Measurements from ENCODE around the gene PIK3C3.
A peak's percentile ranks its signal among the peaks of the same experiment; 100 is the strongest.

The PIK3C3 gene

DNA sequence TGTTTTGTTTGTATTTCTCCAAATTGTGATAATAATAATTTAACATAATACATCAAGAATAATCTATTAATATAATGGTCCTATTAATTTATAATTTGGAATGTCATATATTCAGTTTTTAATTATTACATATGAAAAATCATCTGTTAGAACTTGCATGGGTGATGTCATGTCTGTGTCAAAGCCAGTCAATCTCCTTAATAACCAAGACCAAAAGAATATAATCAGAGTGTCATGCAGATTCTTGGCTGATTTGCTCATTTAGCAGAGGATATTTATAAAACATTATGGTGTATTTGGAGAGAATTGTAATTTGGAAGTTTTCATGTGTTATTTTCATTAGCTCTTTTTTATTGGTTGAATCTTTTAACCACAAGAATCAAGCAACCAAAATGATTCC lies 96.4 kb downstream of the PIK3C3 start:
- DNase-seq (ENCODE audit: low spot score): no peak
- Histone ChIP-seq H3K36me3 (ENCODE audit: low read depth) (peaks cover 52% of the 10 kb centered on the region), H3K4me1 (ENCODE audit: insufficient read depth, poor library complexity, severe bottlenecking) (peaks cover 25% of the 10 kb centered on the region), H3K27me3 (ENCODE audit: insufficient read depth, poor library complexity, severe bottlenecking) (no peaks in the 10 kb centered on the region), H3K9me3 (ENCODE audit: severe bottlenecking) (no peaks in the 10 kb centered on the region), H3K27ac (ENCODE audit: poor library complexity, severe bottlenecking) (no peak overlapping the region), H3K4me3 (ENCODE audit: severe bottlenecking) (no peak overlapping the region)
- TF ChIP-seq, protein P1, sequence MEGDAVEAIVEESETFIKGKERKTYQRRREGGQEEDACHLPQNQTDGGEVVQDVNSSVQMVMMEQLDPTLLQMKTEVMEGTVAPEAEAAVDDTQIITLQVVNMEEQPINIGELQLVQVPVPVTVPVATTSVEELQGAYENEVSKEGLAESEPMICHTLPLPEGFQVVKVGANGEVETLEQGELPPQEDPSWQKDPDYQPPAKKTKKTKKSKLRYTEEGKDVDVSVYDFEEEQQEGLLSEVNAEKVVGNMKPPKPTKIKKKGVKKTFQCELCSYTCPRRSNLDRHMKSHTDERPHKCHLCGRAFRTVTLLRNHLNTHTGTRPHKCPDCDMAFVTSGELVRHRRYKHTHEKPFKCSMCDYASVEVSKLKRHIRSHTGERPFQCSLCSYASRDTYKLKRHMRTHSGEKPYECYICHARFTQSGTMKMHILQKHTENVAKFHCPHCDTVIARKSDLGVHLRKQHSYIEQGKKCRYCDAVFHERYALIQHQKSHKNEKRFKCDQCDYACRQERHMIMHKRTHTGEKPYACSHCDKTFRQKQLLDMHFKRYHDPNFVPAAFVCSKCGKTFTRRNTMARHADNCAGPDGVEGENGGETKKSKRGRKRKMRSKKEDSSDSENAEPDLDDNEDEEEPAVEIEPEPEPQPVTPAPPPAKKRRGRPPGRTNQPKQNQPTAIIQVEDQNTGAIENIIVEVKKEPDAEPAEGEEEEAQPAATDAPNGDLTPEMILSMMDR (IDR thresholded peaks at IDR 0.05; ENCODE audit: poor library complexity, severe bottlenecking): no peak
- ATAC-seq (ENCODE audit: low read depth): no peak

DNA sequence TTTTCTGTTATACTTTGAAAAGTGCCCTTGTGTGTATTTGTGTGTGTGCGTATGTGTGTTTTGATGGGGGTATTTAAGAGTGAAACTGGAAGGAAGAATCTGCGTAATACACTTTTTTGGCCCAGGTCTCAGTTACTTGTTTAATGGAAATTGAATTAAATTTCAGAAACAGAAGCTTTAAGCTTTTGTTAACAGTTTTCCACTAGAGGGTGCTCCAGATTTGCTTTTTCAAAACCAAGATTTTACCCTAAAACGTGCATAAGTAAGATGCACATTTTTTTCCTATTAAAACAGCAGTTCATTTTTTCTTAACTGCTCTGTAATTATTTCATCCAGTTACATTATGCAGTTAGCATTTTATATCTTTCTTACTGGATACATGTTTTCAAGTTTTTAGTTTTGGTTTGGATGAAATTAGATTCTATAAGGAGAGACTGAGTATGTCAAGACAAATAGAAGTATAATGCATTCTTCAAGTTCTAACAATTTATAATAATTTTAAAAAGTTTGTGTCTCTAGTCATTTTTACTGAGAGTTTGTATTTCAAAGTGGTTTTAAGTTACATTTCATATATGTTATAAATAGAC lies 97.2 kb downstream of the PIK3C3 start:
- Histone ChIP-seq H3K9me3 (ENCODE audit: severe bottlenecking) (no peaks in the 10 kb centered on the region), H3K27me3 (ENCODE audit: insufficient read depth, poor library complexity, severe bottlenecking) (no peaks in the 10 kb centered on the region), H3K27ac (ENCODE audit: poor library complexity, severe bottlenecking) (no peak overlapping the region), H3K36me3 (ENCODE audit: low read depth) (peaks cover 48% of the 10 kb centered on the region), H3K4me1 (ENCODE audit: insufficient read depth, poor library complexity, severe bottlenecking) (peaks cover 18% of the 10 kb centered on the region), H3K4me3 (ENCODE audit: severe bottlenecking) (no peak overlapping the region)
- no peak for ATAC-seq (ENCODE audit: low read depth)
- no peak for DNase-seq (ENCODE audit: low spot score)
- TF ChIP-seq, protein P1 (IDR thresholded peaks at IDR 0.05; ENCODE audit: poor library complexity, severe bottlenecking): peak; percentile 59

DNA sequence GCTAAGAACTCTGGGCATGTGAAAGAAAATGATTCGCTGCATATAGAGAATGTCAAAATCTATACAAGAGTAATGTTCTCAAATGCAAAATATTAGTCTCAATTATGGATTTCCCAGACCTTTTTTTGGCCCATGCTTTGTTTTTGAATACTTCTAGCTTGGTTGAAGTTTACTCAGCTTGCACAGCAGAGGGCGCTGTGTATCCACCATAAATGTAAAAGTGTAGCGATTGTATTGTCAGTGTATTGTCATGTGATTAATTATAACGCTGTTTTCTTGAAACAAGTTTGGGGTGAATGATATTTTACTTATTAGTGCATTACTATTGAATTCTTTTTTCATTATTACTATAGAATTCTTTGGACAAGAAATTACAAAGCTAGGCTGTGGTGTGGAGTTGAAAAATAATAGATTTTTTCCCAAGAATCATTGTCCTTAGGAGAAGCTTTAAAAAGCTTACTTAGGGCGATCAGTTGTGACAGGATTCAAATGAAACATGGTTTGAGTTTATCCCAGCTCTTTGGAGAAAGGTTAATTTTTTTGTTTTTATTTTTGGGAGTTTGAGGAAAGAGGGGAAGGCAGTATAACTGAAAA lies 98.3 kb downstream of the PIK3C3 start:
- H3K4me1 ChIP-seq (ENCODE audit: insufficient read depth, poor library complexity, severe bottlenecking): peaks cover 8% of the 10 kb centered on the region
- no peak overlapping the region for H3K4me3 ChIP-seq (ENCODE audit: severe bottlenecking)
- no peak overlapping the region for H3K27ac ChIP-seq (ENCODE audit: poor library complexity, severe bottlenecking)
- 0 out of 3 replicates have a peak, but pooled peaks have one; percentile 74 for ATAC-seq (ENCODE audit: low read depth)
- H3K36me3 ChIP-seq (ENCODE audit: low read depth): peaks cover 48% of the 10 kb centered on the region
- H3K9me3 ChIP-seq (ENCODE audit: severe bottlenecking): no peaks in the 10 kb centered on the region
- no peaks in the 10 kb centered on the region for H3K27me3 ChIP-seq (ENCODE audit: insufficient read depth, poor library complexity, severe bottlenecking)
- no peak for DNase-seq (ENCODE audit: low spot score)
- TF ChIP-seq, protein P1 (IDR thresholded peaks at IDR 0.05; ENCODE audit: poor library complexity, severe bottlenecking): peak; percentile 87

DNA sequence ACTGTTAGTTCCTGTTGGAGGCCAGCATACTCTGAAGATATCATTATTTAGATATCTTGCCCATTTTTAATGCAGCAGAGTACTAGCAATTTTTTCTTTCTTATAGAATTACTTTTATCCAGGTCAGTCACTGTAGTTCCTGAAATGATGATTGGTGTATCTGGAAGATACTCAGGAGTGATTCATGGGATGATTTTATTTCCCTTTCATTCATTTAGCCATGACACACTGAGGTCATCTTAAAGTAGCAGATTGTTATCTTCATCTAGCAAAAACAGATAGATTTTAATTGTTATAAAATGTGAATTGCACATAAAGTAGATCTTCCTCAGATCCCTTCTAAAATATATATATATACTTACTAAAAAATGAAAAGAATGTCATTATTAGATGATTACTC lies 109.1 kb downstream of the PIK3C3 start:
- Histone ChIP-seq H3K9me3 (ENCODE audit: severe bottlenecking) (no peaks in the 10 kb centered on the region), H3K4me1 (ENCODE audit: insufficient read depth, poor library complexity, severe bottlenecking) (peaks cover 5% of the 10 kb centered on the region), H3K27me3 (ENCODE audit: insufficient read depth, poor library complexity, severe bottlenecking) (no peaks in the 10 kb centered on the region), H3K27ac (ENCODE audit: poor library complexity, severe bottlenecking) (no peak overlapping the region), H3K4me3 (ENCODE audit: severe bottlenecking) (no peak overlapping the region), H3K36me3 (ENCODE audit: low read depth) (peaks cover 45% of the 10 kb centered on the region)
- peak; percentile 35; the same call in 1 of the 3 replicates for ATAC-seq (ENCODE audit: low read depth)
- TF ChIP-seq, protein P1 (IDR thresholded peaks at IDR 0.05; ENCODE audit: poor library complexity, severe bottlenecking): no peak
- DNase-seq (ENCODE audit: low spot score): no peak

DNA sequence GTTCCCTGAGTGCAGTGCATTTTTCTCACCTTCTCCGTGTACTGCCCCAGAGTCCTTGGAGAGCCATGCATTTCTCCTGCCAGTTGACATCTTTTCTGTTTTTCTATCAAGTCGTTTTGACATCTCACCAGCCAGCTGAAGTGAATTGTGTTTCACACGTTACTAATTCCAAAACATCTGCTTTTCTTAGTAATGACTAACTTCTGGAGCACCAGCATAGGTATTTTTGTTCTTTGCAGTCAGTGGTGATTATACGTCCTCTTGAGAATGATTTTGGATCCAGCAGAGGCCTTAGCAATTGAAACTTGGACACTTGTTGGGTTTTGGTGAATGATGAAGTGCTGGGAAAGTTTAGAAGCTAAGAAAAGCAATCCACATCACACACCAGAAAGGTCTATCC lies 112.5 kb downstream of the PIK3C3 start:
- TF ChIP-seq, protein P1 (IDR thresholded peaks at IDR 0.05; ENCODE audit: poor library complexity, severe bottlenecking): no peak
- Histone ChIP-seq H3K27ac (ENCODE audit: poor library complexity, severe bottlenecking) (no peak overlapping the region), H3K4me1 (ENCODE audit: insufficient read depth, poor library complexity, severe bottlenecking) (peaks cover 5% of the 10 kb centered on the region), H3K9me3 (ENCODE audit: severe bottlenecking) (no peaks in the 10 kb centered on the region), H3K4me3 (ENCODE audit: severe bottlenecking) (no peak overlapping the region), H3K27me3 (ENCODE audit: insufficient read depth, poor library complexity, severe bottlenecking) (no peaks in the 10 kb centered on the region), H3K36me3 (ENCODE audit: low read depth) (peaks cover 50% of the 10 kb centered on the region)
- ATAC-seq (ENCODE audit: low read depth): no peak
- DNase-seq (ENCODE audit: low spot score): no peak

Measured in RWPE2 (cell line).